HG02884 (cell line): ENCODE measurements around the gene IL36G.

Experiments used
- ATAC-seq: cut with Tn5 transposase; IDR thresholded peaks from one replicate; pipeline ENCODE4 v1.9.1; 2021; ENCODE audit warnings: mild to moderate bottlenecking, moderate library complexity; ENCODE audit not compliant: unreplicated experiment

Gene IL36G

DNA sequence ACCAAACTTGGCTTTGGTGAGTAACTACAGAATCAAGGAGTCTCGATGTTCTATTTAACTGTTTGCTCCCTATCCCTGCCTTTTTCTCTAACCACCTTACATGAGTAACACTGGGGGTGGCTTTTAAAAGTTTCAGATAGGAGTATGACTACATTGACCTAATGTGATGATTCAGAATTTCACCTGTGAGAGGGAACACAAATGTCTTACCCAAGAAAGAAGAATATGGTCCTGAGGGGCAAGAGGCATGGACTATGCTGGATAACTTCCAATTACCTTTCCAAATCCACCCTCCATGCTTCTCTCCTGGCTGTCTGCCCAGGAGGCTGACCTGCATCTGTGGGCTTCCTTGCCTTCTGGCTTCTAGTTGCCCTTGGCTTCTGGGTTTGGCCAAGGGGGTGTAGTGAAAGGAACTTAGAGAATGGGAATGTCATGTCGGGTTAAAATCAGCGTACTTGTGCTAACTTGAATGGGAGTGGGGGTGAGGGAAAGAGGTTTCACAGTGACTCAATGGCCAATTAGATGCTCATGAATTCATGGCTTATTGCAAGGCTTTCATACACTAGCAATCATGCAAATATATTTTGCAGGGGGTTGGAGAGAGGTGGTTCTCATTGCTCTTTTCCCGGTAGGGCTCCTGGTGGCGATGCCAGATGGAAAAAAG is 5.3 kb upstream of the IL36G start:
- no peak for ATAC-seq

DNA sequence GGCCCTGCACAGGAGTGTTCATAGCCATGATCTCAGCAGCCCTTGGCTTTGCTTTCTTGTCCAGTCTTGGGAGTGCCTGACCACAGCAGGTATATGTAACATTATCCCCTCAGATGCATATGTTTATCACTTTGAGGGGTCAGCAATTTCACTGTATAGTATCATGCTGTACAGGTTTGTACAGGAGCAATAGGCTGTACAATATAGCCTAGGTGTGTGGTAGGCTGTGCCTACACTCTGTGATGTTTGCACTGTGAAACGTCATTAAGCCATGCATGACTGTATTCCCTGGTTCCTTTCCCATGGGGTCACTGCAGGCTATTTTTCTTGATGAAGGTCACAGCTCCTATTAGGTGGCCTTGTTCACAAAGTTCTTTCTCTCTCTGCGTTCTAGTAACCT is 4.7 kb upstream of the IL36G start:
- no peak for ATAC-seq

- no peak for ATAC-seq
These were observed 1.9 kb downstream of the IL36G start for GRCh38 chr2:112979731-112980130.

DNA sequence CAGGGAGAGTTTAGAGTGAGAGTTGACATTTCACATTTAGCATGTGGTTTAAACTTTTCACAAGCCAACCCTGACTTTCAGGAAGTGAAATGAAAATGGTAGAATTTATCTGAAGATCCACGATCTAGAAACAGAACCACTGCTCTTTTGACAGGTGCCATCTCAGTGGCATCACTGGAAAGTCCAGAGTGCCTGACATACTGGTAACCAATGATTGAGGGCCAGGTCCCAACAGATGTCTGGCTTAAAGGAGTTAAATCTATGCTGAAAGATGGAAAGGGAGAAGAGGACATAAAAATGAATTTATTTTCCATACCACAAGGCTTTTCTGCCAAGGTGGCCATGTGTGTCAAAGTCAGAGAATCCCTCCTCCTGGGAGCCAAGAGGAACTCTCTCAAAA is 2.7 kb downstream of the IL36G start:
- ATAC-seq = no peak

GRCh38 chr2:112985090-112985489 is 7.3 kb downstream of the IL36G start:
- no peak for ATAC-seq

DNA sequence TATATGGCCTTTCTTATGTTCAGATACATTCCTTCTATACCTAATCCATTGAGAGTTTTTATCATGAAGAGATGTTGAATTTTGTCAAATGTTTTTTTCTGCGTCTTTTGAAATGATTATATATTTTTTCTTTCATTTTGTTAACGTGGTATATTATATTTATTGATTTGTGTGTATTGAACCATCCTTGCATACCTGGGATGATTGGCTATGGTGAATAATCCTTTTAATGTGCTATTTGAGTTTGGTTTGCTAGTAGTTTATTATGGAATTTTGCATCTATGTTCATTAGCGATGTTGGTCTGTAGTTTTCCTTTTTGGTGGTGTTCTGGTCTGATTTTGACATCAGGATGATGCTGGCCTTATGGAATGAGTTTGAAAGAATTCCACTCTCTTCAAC is 11.8 kb downstream of the IL36G start:
- ATAC-seq = no peak

GRCh38 chr2:112993831-112994230 is 16.0 kb downstream of the IL36G start:
- no peak for ATAC-seq

- no peak for ATAC-seq
These were observed 16.8 kb downstream of the IL36G start for GRCh38 chr2:112994648-112995047.

DNA sequence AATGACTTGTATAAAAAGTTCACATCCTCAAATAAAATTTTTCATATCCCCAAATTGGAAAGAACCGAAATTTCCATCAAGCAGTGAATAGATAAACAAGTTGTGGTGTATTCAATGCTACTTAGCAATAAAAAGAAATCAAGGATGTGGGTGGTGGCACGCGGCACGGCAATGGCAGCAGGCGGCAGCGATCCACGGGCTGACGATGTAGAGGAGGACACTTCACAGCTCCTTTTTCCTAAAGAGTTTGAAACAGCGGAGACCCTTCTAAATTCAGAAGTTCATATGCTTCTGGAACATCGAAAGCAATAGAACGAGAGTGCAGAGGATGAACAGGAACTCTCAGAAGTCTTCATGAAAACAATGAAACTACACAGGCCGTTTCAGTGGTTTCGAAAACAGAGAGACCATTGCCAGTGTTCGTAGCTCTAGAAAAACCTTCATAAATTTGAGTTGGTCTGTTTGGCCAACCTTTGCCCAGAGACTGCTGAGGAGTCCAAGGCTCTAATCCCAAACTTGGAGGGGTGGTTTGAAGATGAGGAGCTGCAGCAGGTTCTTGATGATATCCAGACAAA is 17.6 kb downstream of the IL36G start:
- no peak for ATAC-seq

DNA sequence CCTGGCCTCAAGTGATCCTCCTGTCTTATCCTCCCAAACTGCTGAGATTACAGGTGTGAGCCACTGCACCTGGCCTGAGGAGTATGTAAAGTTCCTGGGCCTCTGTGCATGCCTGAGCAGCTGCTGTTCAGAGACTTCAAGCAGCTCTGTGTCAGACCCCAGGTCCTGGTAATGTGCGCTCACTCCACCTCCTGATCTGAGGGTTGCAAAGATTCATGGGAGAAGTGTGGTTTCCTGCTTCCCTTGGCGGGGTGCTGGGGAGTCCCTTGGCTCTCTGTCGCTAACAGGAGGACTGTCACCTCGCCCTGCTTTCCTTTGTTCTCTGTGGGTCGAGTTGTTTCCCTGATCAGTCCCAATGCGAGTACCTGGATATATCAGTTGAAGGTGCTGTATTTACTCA is 18.8 kb downstream of the IL36G start:
- no peak for ATAC-seq

- ATAC-seq = no peak
These were observed 19.3 kb downstream of the IL36G start for GRCh38 chr2:112997151-112997550.

- no peak for ATAC-seq
These were observed 22.6 kb downstream of the IL36G start for GRCh38 chr2:113000436-113000835.

GRCh38 chr2:113002677-113003076 is 24.9 kb downstream of the IL36G start:
- no peak for ATAC-seq

DNA sequence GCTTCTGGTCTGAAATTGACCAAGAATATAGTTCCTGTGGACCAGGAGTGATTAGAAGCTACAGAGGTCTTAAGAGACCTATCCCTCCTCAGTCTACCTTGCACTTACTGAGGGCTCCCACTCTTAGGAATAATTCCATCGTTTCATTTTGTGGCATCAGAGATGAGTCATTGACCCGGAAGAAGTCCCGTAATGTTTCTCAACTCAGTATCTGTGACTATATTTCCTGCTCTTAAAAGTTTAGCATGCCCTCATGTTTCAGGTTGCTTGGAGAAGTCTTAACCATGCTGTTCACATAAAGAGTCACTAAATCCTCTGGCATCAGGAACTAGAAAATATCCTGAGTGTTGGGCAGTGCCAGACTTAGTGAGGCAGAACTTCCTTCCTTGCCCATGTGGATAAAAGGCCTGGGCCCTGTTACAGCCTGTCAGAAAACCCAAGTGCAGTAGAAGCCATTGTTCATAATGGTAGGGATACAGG is 27.3 kb downstream of the IL36G start, which contains the start of gene IL36A:
IL36A (plus strand) TSS at position 430 of the 480 bp plus-strand sequence. CDS start 413 bp downstream, outside the sequence.
- ATAC-seq = no peak

GRCh38 chr2:113007250-113007649 is 29.4 kb downstream of the IL36G start:
- no peak for ATAC-seq

- ATAC-seq = no peak
These were observed 31.8 kb downstream of the IL36G start for GRCh38 chr2:113009622-113010021.

GRCh38 chr2:113010088-113010487 is 32.3 kb downstream of the IL36G start:
- ATAC-seq = no peak

GRCh38 chr2:113011108-113011507 is 33.3 kb downstream of the IL36G start:
- ATAC-seq = no peak

GRCh38 chr2:113012436-113013335 is 34.9 kb downstream of the IL36G start:
- ATAC-seq = no peak

DNA sequence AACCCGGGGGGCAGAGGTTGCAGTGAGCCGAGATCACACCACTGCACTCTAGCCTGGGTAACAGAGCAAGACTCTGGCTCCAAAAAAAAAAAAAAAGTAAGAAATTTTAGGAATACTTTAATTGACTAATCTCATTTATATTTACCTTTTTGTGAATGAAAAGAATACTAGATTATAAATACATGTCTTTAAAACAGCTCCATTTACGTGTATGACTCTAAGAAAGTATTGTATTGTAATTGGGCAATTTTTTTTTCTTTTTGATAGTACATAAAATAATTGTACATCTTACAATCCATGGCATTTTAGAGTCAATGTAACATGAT is 35.5 kb downstream of the IL36G start:
- no peak for ATAC-seq

- ATAC-seq = no peak
These were observed 36.3 kb downstream of the IL36G start for GRCh38 chr2:113014067-113014466.

- no peak for ATAC-seq
These were observed 37.2 kb downstream of the IL36G start for GRCh38 chr2:113015042-113015441.
